GM19468 (cell line): ENCODE data around the gene TIAM2.

Source experiments
- ATAC-seq: cut with Tn5 transposase; IDR thresholded peaks from one replicate; pipeline ENCODE4 v1.9.1; 2021; ENCODE audit warnings: mild to moderate bottlenecking, moderate library complexity, moderate number of reproducible peaks; ENCODE audit not compliant: unreplicated experiment; ENCODE audit errors: extremely low read depth

Gene TIAM2

DNA sequence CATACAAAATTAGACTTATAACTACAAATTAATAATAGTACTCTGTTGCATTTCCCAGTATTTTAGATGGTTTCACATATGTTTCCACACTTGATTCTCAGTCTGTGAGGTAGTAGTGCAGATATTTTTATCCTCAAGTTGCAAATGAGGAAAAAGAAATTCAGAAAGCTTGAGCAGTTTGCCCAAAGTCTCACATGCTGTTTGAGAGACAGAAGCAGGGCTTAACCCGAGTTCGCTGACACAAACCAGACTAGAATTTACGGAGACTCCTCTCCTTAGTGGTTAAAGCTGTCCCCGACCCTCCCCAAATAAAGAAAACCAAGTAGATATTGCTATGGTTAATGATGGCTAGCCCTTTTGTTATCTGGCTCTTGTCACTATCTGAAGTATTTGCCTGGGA, 126.2 kb downstream of the TIAM2 start:
- no peak for ATAC-seq

DNA sequence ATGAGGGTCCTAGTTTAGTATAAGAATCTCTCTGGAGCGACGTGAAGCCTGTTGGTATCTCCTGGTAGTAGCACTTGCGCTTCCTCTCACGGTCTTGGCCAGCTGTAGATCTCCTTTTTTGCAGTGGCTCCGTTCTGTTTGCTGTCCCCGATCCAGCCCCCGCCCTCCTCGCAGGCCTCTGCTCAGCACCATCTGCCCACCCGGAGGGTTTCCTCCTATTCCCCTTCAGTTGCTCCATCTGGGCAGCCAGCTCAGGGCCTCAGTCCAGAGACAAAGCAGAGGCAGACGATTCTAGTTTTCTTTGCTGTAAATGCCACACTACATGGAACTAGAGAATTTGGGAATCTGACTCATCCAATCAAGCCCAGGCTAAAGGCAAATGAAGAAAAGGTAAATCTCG, 126.6 kb downstream of the TIAM2 start:
- ATAC-seq = no peak

DNA sequence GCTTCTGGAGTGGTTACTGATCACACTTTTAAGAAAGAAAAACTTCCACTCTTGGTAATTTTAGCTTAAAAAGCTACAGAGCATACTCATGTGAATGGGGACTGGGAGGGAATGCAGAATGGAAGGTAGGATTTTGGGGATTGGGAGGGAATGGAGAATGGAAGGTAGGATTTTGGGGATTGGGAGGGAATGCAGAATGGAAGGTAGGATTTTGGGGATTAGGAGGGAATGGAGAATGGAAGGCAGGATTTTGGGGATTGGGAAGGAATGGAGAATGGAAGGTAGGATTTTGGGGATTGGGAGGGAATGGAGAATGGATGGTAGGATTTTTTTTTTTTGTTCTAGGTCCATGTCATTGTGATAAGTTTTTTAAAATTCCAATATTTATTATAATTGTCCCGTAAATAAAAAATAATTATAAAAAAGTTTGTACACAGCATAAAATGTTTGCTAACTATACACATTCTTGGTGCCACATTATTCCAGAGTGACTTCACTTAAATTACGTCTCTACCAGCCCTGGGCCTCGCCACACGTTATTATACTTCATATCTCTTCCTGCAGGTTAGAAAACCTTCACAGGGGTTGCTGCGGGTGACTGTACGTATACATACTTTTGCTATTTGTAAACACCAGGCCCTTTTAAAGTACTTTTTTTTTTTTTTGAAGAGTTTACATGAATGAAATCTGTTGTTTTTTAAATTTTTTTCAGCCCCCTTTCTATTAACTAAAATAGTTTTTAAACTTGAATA, 127.3 kb downstream of the TIAM2 start:
- no peak for ATAC-seq

DNA sequence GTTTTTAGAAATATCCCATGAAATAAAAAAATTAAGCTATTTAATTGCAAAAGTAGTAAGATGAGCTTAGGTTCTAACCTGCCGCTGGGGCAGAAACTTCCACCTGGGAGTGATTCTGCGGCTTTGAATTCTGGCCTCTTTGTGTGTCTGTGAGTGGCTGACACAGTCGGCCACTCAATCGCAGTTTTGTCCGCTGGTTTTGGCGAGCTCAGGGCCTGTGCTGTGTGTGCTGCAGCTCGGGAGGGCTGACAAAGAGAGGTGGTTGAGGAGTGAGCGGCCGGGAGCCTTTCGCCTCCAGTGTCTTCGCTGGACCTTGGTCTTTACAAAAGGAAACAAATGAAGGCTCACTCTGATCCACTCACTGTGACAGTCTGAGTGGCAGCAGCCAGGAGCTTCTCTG, 128.4 kb downstream of the TIAM2 start:
- ATAC-seq = no peak

DNA sequence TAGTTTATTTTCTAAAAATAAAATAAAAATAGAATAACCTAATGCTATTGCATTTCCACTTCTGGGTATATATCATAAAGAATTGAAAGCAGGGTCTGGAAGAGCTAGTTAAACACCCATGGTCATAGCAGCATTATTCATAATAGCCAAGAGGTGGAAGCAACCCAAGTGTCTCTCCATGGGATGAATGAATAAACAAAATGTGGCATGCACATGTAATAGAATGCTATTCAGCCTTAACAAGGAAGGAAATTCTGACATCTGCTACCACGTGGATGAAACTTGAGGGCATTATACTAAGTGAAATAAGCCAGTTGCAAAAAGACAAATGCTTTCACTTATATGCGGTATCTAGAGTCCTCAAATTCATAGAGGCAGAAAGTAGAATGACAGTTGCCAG, 130.8 kb downstream of the TIAM2 start:
- ATAC-seq = no peak

DNA sequence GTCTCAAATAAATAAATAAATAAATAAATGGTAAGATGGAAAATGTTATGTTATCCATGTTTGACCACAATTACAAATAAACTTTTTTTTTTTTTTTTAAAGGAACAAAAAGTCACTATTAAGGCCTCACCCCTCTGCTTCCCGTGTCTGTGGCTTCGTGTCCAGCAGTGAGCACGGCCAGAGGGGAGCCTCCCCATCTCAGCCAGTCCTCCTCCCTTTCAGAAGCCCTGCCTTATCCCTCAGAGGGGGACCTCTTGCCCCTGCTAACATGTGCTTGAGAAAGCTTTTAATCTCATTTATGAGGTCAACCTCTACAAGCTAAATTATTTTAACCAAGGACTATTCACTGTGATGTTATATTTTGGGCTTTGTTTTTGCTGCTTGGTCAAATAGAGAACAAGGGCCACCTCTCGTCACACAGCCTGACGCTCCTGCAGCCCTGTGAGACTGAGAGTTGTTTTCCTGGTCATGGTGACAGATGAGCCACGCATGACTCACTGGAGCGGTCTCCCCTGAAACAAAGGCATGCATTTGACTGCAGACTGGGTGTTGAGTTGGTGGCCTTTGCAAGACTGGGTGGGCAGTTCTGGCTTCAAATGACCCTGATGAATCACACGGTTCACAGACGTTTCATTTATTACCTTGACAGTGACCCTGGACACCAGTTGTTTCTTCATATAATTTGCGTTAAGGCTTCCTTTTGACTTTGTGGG, 131.8 kb downstream of the TIAM2 start:
- ATAC-seq = no peak

DNA sequence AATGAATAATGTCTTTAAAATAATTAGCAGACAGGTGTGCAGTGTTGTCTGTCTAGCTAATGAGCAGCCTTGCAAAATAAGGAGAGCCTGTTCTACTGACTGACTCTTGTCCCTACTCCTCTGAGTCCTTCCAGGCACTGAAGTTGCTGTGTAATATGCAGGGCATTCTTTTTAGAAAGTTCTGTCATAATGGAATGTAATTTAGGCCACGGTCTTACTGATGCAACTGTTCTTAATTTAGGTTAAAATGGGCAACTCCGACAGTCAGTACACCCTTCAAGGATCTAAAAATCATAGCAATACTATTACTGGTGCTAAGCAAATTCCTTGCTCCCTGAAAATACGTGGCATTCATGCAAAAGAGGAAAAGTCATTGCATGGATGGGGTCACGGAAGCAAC, 133.9 kb downstream of the TIAM2 start:
- ATAC-seq = no peak

DNA sequence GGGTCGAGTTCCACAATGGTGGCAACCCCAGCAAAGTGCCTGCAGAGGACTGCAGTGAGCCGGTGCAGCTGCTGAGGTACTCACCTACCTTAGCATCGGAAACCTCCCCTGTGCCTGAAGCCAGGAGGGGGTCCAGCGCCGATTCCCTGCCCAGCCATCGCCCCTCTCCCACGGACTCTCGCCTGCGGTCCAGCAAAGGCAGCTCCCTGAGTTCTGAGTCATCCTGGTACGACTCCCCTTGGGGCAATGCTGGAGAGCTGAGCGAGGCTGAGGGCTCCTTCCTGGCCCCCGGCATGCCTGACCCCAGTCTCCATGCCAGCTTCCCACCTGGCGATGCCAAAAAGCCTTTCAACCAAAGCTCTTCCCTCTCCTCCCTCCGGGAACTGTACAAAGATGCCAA, 134.6 kb downstream of the TIAM2 start:
- no peak for ATAC-seq

DNA sequence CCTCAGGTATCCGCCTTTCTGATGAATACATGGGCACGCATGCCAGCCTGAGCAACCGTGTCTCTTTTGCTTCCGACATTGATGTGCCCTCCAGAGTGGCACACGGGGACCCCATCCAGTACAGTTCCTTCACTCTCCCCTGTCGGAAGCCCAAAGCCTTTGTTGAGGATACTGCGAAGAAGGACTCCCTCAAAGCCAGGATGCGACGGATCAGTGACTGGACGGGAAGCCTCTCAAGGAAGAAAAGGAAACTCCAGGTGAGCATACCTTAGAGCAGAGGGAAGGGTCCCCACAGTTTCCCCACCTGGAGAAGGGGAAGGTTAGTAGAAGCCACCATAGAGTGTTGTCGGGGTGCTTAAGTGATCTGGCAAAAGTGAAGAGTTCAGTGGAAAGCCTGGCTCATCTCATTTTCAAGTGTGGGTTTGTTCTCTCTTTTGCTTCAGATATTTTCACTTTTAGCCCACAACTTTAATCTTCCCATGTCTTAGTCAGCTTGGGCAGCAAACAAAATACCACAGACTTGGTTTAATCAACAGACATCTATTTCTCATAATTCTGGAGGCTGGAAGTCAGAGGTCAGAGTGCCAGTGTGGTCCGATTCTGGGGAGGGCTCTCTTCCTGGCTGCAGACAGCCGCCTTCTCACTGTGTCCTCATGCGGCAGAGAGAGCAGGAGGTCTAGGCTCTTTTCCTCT, 135.2 kb downstream of the TIAM2 start:
- no peak for ATAC-seq

DNA sequence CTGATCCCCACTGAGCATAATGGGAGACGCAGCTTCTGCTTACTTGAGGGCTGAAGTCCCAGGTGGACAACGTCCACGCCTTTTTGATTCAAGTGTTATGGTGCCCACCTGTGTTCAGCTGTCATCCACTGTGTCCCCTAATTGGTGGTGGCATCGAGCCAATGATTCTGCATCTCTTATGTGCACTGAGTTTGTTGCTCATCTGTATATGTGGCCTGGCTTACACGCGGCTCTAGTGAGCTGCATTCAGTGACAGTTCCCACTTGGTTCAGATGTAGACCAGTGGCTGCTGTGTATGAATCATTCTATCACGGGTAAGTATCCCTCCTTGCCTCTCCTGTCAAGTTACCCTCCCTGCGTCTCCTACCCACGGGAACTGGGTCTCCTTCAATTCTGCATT, 137.5 kb downstream of the TIAM2 start:
- no peak for ATAC-seq

DNA sequence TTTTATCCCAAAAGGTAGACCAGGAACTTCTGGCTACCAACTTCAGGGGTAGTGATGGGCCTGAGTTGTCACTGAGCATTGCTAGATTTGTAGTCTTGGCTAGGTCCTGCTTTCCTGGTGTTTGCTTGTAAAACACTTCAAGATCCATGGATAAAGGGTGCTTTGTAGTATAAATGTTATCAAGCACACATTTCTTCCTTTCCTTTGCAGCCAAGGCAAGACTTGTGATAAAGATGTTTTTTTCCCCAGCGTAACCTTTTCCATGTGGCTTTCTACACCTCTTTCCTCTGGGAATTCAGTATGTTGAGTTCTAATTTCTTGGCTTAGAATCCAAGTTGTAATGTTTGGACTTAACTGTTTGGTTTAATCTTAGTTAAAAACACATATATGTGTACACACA, 145.9 kb downstream of the TIAM2 start:
- no peak for ATAC-seq

DNA sequence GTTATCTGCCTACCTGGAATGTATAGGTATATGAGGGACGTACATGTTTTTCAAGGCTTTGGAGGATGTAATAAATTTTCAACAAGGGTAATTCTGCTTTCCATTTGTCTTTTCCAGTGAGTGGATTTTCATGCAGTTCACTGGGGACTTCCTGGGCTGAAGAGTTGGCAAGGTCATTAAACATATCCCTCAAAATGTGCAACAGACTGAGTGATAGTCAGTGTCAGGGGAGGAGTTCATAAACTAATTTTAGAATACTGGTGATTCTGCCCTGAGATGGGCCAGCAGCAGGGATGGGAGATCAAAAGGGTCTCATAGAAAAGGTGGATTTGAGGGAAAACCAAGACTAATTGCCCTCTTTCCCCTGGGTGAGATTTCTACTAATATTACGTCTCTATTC, 146.4 kb downstream of the TIAM2 start:
- ATAC-seq = no peak

DNA sequence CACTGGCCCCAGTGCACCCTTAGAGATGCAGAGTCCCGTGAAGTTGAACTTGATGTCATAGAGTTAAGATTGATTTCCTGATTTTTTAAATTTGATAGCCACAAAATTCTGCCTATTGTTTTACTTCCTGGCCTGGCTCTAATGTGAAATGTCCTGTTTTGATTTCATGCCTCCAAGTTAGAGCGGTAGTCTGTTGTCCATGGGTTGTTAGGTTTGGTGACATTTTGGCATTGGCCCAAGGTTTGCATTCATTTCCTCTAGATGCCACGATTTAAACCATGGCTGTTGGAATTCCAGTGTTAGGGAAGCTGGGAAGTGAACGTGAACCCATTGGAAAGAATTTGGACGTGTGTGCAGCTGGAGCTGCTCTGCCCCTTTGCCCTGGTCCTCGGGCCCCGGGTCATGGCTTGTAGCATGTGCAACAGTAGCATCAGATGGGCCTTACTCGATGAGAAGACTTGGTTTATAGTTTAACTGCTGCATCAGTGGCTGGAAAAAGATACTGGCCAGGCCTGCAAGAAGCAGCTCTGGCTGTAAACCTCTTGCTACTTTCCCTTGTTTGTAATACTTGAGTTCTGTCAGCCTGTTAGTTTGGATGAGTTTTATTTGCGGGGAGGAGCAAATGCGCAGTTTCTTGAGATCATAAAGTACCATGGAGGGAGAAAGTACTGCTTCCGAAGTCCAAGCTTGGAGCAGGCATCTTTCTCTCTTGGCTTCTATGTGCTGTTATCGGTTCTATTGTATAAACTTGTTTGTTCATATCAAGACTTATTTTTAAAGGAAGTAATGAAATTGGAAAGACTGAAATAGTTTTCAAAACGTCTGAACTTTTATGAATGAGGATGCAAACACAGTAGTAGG, 147.3 kb downstream of the TIAM2 start:
- ATAC-seq = no peak

DNA sequence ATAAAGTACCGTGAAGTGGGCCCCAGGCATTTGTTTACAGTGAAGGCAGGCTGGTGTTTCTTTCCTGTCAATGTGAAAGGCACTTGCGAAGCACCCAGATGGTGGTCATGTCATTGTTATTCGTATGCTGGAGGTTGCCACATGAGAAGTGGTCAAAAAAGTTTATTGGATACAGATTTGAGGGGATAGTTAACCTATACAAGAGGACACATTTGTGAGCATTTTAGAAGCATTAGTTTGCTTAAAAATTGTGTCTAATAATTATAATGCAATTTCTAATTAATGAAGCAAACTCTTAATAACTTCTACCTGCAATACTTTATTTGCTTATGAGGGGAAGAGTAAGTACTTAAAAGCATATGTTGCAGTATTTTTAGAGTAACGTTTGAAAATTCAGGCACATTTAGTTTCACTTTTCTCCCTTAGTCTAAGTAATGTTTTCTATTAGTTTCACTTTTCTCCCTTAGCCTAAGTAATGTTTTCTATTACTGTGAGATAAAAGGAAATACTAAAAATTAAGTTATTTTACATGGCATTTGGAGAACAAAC, 148.0 kb downstream of the TIAM2 start:
- ATAC-seq = no peak

DNA sequence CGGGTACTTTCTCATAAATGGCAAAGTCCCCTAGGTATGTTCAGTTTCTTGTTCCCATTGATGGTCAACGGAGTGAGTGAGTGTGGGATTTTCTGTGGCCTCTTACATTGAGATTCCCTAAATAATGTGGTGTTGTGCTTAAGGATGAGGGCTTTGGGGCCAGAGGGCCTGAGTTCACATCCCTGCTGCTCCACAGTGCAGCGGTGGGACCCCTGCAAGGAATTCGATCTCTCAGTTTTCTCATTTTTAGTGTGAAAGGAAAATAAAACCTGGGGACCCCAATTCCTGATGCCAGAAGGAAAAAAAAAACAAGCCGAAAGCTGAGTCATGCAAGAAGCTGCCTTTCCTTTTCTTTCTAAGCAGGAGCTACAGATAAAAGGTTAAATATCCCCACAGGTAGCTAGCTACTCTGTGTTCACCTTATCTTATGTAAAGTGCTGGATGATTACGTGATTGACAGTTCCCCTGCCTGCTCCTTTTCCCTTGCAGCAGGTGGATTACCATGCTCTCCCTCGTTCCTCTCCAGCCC, 148.5 kb downstream of the TIAM2 start:
- no peak for ATAC-seq

DNA sequence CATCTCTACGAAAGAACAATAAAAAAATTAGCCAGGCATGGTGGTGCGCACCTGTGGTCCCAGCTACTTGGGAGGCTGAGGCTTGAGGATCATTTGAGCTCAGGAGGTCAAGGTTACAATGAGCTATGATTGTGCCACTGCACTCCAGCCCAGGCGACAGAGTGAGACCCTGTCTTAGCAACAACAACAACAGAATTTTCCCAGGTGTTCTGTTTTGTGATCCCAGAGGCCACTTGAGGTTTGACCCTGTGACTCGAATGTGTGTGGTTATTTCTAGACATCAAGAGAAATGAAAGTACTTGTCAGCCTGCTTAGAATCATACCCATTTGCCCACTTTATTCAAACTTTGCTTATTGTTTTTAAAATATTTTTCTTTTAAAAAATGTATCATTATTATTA, 151.1 kb downstream of the TIAM2 start:
- no peak for ATAC-seq

DNA sequence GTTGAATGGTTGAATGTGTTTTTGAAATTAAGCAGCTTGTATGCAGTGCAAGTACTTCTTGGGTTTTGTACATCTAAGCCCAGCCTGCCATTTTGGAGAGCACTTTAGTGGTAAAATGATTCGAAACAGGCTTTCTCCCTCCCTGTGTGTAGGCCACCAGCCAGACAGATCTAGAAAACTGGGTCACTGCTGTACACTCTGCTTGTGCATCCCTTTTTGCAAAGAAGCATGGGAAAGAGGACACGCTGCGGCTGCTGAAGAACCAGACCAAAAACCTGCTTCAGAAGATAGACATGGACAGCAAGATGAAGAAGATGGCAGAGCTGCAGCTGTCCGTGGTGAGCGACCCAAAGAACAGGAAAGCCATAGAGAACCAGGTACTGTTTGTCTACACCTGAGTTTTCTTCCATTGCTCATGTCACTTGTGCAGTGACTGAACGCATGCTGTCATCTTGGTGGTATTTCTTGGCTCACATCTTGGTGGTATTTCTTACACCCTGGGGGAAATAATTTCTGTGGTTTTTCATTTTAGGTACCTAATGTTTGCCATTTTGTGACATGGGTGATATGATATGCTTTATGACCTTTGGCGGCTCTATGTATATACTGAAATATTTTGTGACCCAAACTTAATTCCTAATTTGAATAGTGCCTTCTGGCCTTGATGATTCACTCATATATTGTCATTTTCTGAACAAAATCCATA, 153.0 kb downstream of the TIAM2 start:
- ATAC-seq = no peak

DNA sequence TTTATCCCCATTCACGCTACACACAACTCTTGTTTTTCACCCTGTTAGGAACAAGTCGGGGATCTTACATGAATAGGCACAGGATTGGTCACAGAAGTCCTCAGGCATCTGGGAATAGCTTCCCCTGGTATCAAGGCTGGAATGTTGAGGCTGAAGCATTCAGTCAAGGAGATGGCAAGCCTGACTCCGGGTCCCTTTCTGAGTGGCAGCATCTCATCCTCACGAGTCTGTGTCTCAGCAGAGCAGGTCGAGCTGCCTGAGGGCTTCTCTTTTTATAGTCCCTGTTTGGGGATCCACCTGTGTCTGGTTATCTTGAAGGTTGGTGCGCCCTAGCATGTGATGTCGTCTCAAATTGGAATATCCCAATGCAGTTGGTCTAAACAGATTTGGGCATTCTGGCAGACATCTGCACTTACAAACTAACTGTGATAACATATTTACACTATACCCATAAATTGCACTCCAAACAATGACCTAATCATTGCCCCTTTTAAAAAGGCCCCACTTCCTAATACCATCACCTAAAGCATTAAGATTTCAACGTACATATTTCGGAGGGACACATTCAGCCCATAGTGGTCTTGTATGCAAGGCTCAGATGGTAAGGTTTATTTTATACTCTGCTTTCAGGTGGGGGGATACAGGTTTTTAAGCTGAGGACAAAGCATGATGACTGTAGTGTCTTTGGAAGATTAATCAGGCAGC, 156.0 kb downstream of the TIAM2 start:
- ATAC-seq = no peak
